CD14-positive monocyte (primary cell): ENCODE results near the gene FNDC5. TPM values are rescaled to one million over a fixed set of nuclear protein-coding genes. Genes with fewer than 3 reads are reported as not detected.

ENCODE experiments used
- DNase-seq, 3 donors: peaks; one replicate each; pipeline ENCODE4 v3.0.0-alpha.2; 2011 to 2022
- H2AFZ ChIP-seq: 2 replicates; pipeline ENCODE4 v1.6.0; 2012; ENCODE audit warnings: mild to moderate bottlenecking, low read depth, low read length, inconsistent platforms; ENCODE audit not compliant: insufficient read depth, poor library complexity, severe bottlenecking
- H3K27ac ChIP-seq, 2 donors: 1 replicate in 1 of 2; 2 replicates in 1 of 2; pipeline ENCODE4 v1.5.1; 2012 to 2013; ENCODE audit warnings: low read length in 2 of 2, control low read depth in 1 of 2, inconsistent platforms in 1 of 2, low read depth in 1 of 2, mild to moderate bottlenecking in 1 of 2
- H3K27me3 ChIP-seq, 2 donors: one replicate each; pipeline versions ENCODE4 v1.6.0 to v1.6.1; 2011 to 2013; ENCODE audit warnings: low read length in 2 of 2; ENCODE audit not compliant: control insufficient read depth in 2 of 2, insufficient read depth in 2 of 2
- H3K36me3 ChIP-seq, 2 donors: replicated peaks in 1 of 2; 1 replicate in 1 of 2; 2 replicates in 1 of 2; pipeline versions ENCODE4 v1.5.1 to v1.6.1; 2012 to 2013; ENCODE audit warnings: low read length in 2 of 2, control low read depth in 1 of 2, inconsistent platforms in 1 of 2, mild to moderate bottlenecking in 1 of 2; ENCODE audit not compliant: insufficient read depth in 2 of 2, control insufficient read depth in 1 of 2
- H3K4me1 ChIP-seq, 2 donors: 1 replicate in 1 of 2; 2 replicates in 1 of 2; pipeline versions ENCODE4 v1.5.1 to v1.6.1; 2012 to 2013; ENCODE audit warnings: low read length in 2 of 2, control low read depth in 1 of 2, inconsistent platforms in 1 of 2, mild to moderate bottlenecking in 1 of 2, moderate library complexity in 1 of 2; ENCODE audit not compliant: insufficient read depth in 2 of 2, control insufficient read depth in 1 of 2
- H3K4me2 ChIP-seq: replicated peaks from 2 replicates; pipeline ENCODE3; 2012; ENCODE audit warnings: low read length, moderate library complexity, mild to moderate bottlenecking; ENCODE audit not compliant: poor library complexity, severe bottlenecking; ENCODE audit errors: extremely low read depth
- H3K4me3 ChIP-seq, 3 experiments: fragments of 200-600 bp in 1 of 3; sonication (generic) in 1 of 3; replicated peaks in 1 of 3; 1 replicate in 2 of 3; 2 replicates in 1 of 3; pipeline ENCODE4 v1.5.1; 2011 to 2013; ENCODE audit warnings: low read length in 3 of 3, mild to moderate bottlenecking in 3 of 3, control low read depth in 2 of 3, low read depth in 2 of 3, inconsistent platforms in 1 of 3, moderate library complexity in 1 of 3
- H3K79me2 ChIP-seq: 2 replicates; pipeline ENCODE4 v1.6.0; 2012; ENCODE audit warnings: mild to moderate bottlenecking, control low read depth, inconsistent platforms, low read length, moderate library complexity; ENCODE audit not compliant: insufficient read depth
- H3K9ac ChIP-seq: 2 replicates; pipeline ENCODE4 v1.6.0; 2017; ENCODE audit warnings: low read length, mild to moderate bottlenecking; ENCODE audit not compliant: insufficient read depth, poor library complexity, severe bottlenecking
- H3K9me3 ChIP-seq, 2 donors: replicated peaks in 1 of 2; 1 replicate in 1 of 2; 2 replicates in 1 of 2; pipeline versions ENCODE4 v1.5.1 to v1.6.1; 2012 to 2013; ENCODE audit warnings: low read length in 2 of 2, control low read depth in 1 of 2; ENCODE audit not compliant: control insufficient read depth in 1 of 2, insufficient read depth in 1 of 2
- H4K20me1 ChIP-seq: 2 replicates; pipeline ENCODE4 v1.6.0; 2012; ENCODE audit warnings: mild to moderate bottlenecking, low read length, control low read depth, moderate library complexity; ENCODE audit not compliant: insufficient read depth
- H3K27ac Mint-ChIP-seq, 7 donors: one replicate each; pipeline ENCODE4 v1.8.0; 2020; ENCODE audit warnings: mild to moderate bottlenecking in 7 of 7, mixed read lengths in 7 of 7, moderate library complexity in 6 of 7, inconsistent platforms in 2 of 7
- H3K27me3 Mint-ChIP-seq, 3 donors: one replicate each; pipeline ENCODE4 v1.8.0; 2021 to 2022; ENCODE audit warnings: low read depth in 3 of 3, mild to moderate bottlenecking in 3 of 3, mixed read lengths in 3 of 3, moderate library complexity in 3 of 3, inconsistent platforms in 1 of 3
- H3K36me3 Mint-ChIP-seq, 2 donors: one replicate each; pipeline ENCODE4 v1.8.0; 2020; ENCODE audit warnings: mixed read lengths in 2 of 2, inconsistent platforms in 1 of 2, mild to moderate bottlenecking in 1 of 2
- H3K4me1 Mint-ChIP-seq: one replicate; pipeline ENCODE4 v1.8.0; 2020; ENCODE audit warnings: mild to moderate bottlenecking, mixed read lengths
- H3K4me3 Mint-ChIP-seq, 2 donors: one replicate each; pipeline ENCODE4 v1.8.0; 2020; ENCODE audit warnings: mild to moderate bottlenecking in 2 of 2, mixed read lengths in 2 of 2, moderate library complexity in 1 of 2
- H3K9me3 Mint-ChIP-seq, 7 donors: one replicate each; pipeline ENCODE4 v1.8.0; 2020 to 2022; ENCODE audit warnings: mixed read lengths in 7 of 7, mild to moderate bottlenecking in 6 of 7, moderate library complexity in 6 of 7, inconsistent platforms in 2 of 7
- CTCF ChIP-seq: fragments of 200-600 bp; IDR thresholded peaks from one replicate; pipeline ENCODE4 v1.8.0; 2022; ENCODE audit warnings: antibody characterized with exemption, mild to moderate bottlenecking
- WGBS: methylation state at CpG from one replicate; pipeline ENCODE4 v1.1.5; 2013; ENCODE audit warnings: missing lambda C conversion rate; ENCODE audit not compliant: insufficient coverage; 5-methylcytosine and 5-hydroxymethylcytosine counted together
- intact Hi-C, 2 donors: fragments of 100-400 bp; cut with micrococcal nuclease; formaldehyde crosslinking; loops; one replicate each; pipeline versions ENCODE4 v1.15.0 to v1.15.1; 2023
- polyA plus RNA-seq, 3 donors: library from polyadenylated mRNA; depleted of rRNA in 1 of 3; unstranded in 2 of 3; stranded (reverse) in 1 of 3; fragments of 300-500 nt in 2 of 3; fragments of >200 nt in 1 of 3; fragmentation: Illumina TruSeq in 2 of 3; gene quantifications; 1 replicate in 2 of 3; 2 replicates in 1 of 3; pipeline ENCODE4 v1.2.3, GENCODE V29; 2012 to 2021

FNDC5 gene
- polyA plus RNA-seq, 3 donors = not detected

- no peak overlapping the region for H3K27ac ChIP-seq
- no peaks in the 10 kb centered on the region for H3K79me2 ChIP-seq
- Mint-ChIP-seq H3K9me3 (peaks cover 0 to 13% (median 8%) of the 10 kb centered on the region in 7 donors), H3K27me3 (peaks cover 47 to 67% (median 59%) of the 10 kb centered on the region in 3 donors), H3K4me1 (peaks cover 7% of the 10 kb centered on the region), H3K4me3 (peak overlapping the region in 1 of 2 donors; percentile 73), H3K27ac (no peak overlapping the region), H3K36me3 (peaks cover 2 to 5% of the 10 kb centered on the region in 2 donors)
- no peak for DNase-seq
- H2AFZ ChIP-seq = no peak overlapping the region
- H3K4me2 ChIP-seq = no peak overlapping the region
- peaks cover 0 to 10% of the 10 kb centered on the region in 2 donors for H3K9me3 ChIP-seq
- no peak for TF ChIP-seq CTCF
- H3K27me3 ChIP-seq = peaks cover 35 to 55% of the 10 kb centered on the region in 2 donors
- intact Hi-C loops = no loop called here
- H3K36me3 ChIP-seq = no peaks in the 10 kb centered on the region
- H3K4me3 ChIP-seq = no peak overlapping the region
- no peak overlapping the region for H3K9ac ChIP-seq
- H3K4me1 ChIP-seq = peaks cover 0 to 5% of the 10 kb centered on the region in 2 donors
- WGBS = 90% methylated on average over 2 of the region's 6 CpGs
- no peaks in the 10 kb centered on the region for H4K20me1 ChIP-seq
These were observed 31.8 kb upstream of the FNDC5 start for GRCh38 chr1:32902535-32902920.

- no peak for TF ChIP-seq CTCF
- no peak overlapping the region for H3K27ac Mint-ChIP-seq
- H3K4me3 Mint-ChIP-seq = peak overlapping the region; percentile 64 to 88
- Histone ChIP-seq H2AFZ (no peak overlapping the region), H3K4me2 (peak overlapping the region; percentile 56), H3K27ac (no peak overlapping the region), H3K36me3 (no peaks in the 10 kb centered on the region), H3K79me2 (no peaks in the 10 kb centered on the region), H4K20me1 (no peaks in the 10 kb centered on the region), H3K9me3 (peaks cover 0 to 10% of the 10 kb centered on the region in 2 donors), H3K4me3 (no peak overlapping the region), H3K27me3 (peaks cover 35 to 58% of the 10 kb centered on the region in 2 donors), H3K4me1 (peaks cover 0 to 5% of the 10 kb centered on the region in 2 donors), H3K9ac (no peak overlapping the region)
- intact Hi-C loops = no loop called here
- peaks cover 2 to 5% of the 10 kb centered on the region in 2 donors for H3K36me3 Mint-ChIP-seq
- no peak for DNase-seq
- peaks cover 0 to 13% (median 8%) of the 10 kb centered on the region in 7 donors for H3K9me3 Mint-ChIP-seq
- H3K4me1 Mint-ChIP-seq = peaks cover 7% of the 10 kb centered on the region
- peaks cover 50 to 72% (median 60%) of the 10 kb centered on the region in 3 donors for H3K27me3 Mint-ChIP-seq
- 51% methylated on average over 15 of the region's 24 CpGs for WGBS
These were observed 31.3 kb upstream of the FNDC5 start for GRCh38 chr1:32901823-32902534.
